CD4-positive, alpha-beta T cell treated with Interleukin-6 at 100 ng/mL for 8 hours (primary cell): ENCODE data around the gene ZNF813.
"Not testable (repeated sequence)": the region's sequence is repeated elsewhere in the genome, so short reads cannot be mapped to it uniquely, and the experiment has no call there.

ENCODE experiments used
- DNase-seq: peaks from one replicate; pipeline ENCODE4 v3.0.0-alpha.2; 2020; ENCODE audit warnings: mixed read lengths, low spot score

Gene ZNF813

GRCh38 chr19:53485046-53486004 is 17.8 kb downstream of the ZNF813 start:
- no peak for DNase-seq

DNA sequence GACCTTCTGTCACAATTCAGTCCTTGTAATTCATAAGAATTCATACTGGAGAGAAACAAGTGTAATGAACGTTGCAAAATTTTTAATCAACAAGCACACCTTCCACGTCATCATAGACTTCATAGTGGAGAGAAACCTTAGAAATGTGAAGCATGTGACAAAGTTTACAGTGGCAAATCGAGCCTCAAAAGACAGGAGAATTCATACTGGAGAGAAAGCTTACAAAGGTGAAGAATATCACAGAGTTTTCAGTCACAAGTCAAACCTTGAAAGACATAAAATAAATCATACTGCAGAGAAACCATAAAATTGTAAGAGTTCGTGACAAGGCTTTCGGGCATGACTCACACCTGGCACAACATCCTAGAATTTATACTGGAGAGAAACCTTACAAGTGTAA is 24.6 kb downstream of the ZNF813 start:
- no peak for DNase-seq

- not testable (repeated sequence) for DNase-seq
These were observed 29.9 kb downstream of the ZNF813 start for GRCh38 chr19:53497311-53498023.

DNA sequence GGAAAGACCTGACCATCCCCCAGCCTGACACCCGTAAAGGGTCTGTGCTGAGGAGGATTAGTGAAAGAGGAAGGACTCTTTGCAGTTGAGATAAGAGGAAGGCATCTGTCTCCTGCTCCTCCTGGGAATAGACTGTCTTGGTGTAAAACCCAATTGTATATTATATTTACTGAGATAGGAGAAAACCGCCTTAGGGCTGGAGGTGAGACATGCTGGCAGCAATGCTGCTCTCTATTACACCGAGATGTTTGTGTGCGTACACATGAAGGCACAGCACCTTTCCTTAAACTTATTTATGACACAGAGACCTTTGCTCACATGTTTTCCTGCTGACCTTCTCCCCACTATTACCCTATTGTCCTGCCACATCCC is 30.5 kb downstream of the ZNF813 start:
- DNase-seq: not testable (repeated sequence)

GRCh38 chr19:53503151-53503550 is 35.6 kb downstream of the ZNF813 start:
- not testable (repeated sequence) for DNase-seq

- DNase-seq: not testable (repeated sequence)
These were observed 36.3 kb downstream of the ZNF813 start for GRCh38 chr19:53503671-53504364.

DNA sequence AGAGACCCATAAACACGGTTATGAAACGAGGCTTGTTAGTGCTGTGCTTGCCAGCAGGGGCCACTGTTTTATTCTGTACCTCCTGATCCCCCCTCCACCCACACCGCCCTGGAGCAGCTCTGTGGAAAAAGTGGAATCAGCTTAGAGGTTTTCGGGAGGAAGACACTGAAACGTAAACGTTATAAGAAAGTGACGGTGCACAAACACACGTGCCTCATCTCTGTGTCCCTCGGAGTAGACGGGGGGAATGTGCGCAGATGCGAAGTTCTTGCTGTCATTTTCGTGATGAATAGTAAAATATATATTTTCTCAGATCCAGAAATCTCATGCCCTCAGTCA is 36.8 kb downstream of the ZNF813 start:
- not testable (repeated sequence) for DNase-seq

DNA sequence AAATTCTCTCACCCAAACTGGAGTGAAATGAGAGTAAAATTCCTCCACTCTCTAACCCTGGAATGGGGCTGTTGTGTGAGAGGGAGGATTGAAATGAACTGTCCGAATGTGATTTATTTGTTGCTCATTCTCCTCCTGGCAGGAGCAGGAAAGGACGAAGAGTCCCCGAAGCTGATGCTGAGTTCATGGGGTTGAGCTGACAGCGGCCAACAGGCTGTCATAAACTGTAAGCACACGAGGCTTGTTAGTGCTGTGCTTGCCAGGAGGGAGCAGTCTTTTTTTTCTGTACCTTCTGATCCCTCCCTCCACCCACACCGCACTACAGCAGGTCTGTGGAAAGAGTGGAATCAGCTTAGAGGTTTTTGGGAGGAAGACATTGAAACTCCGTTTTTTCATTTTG is 37.4 kb downstream of the ZNF813 start:
- DNase-seq: no peak

- DNase-seq: no peak
These were observed 39.2 kb downstream of the ZNF813 start for GRCh38 chr19:53506728-53507127.

- DNase-seq: no peak
These were observed 40.2 kb downstream of the ZNF813 start for GRCh38 chr19:53507523-53508442.

DNA sequence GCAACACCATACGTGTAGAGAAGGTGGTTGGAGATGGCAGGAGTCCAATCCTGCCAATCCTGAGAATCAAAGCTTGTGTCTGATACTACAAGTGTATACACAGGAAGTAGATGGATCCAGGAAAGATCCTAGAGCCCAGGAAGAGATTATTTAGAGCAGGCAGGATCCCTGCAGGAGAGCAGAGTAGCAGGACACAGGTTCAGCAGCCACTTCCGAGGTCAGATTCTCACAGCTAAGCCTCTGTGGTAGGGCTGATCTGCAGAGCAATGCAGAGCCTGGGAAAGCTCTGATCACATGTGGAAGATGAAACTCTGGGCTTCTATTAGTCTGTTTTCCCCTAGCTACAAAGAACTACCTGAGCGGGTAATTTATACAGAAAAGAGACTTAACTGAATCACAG is 41.9 kb downstream of the ZNF813 start:
- no peak for DNase-seq

DNA sequence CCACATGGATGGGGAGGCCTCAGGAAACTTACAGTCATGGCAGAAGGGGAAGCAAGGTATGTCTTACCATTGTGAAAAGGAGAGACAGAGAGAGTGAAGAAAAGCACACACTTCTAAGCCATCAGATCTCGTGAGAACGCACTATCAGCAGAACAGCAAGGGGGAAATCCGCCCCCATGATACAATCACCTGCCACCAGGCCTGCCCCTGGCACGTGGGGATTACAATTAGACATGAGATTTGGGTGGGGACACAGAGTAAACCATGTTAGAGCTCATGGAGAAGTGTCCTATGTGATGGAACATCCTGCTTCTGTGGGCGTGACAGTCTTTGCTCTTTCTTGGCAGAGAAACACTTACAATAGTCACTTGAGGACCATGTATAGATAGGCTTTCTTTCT is 42.3 kb downstream of the ZNF813 start:
- DNase-seq: no peak

- no peak for DNase-seq
These were observed 43.8 kb downstream of the ZNF813 start for GRCh38 chr19:53511357-53511756.

DNA sequence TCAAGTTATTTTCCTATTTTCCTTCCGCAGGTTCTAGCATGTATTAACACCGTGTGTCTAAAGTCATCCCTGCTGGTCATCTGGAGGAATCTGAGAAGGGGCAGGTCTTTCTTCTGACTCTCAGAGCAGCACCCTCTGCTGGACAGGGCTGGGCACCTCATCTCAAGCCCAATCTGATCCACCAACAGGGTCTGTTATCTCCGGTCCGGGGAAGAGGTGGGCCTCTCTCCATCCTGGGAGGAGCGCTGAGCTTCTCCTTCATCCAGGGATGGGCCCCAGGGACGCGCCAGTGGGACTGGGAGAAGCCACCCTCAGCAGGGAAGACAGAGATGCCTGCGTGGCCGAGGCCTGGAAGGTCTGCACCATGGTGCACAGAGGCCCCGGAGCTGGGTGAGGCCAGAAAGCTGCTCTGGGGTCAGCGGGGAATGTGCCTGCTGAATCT is 44.4 kb downstream of the ZNF813 start:
- peak; percentile 37 for DNase-seq

- DNase-seq: not testable (repeated sequence)
These were observed 47.5 kb downstream of the ZNF813 start for GRCh38 chr19:53515047-53515446.

GRCh38 chr19:53517114-53517741 is 49.7 kb downstream of the ZNF813 start:
- DNase-seq: no peak

DNA sequence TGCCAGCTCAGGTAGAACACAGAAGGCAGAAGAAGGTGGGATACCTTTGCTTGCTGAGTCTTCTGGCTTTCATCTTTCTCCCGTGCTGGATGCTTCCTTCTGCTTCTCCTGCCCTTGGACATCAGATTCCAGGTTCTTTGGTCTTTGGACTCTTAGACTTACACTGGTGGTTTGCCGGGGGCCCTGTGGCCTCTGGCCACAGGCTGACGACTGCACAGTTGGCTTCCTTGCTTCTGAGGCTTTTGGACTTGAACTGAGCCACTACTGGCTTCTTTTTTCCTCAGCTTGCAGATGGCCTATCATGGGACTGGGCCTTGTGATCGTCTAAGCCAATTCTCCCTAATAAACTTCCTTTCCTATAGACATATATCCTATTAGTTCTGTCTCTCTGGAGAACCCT is 50.6 kb downstream of the ZNF813 start:
- no peak for DNase-seq

GRCh38 chr19:53518716-53519115 is 51.2 kb downstream of the ZNF813 start:
- DNase-seq: no peak

- no peak for DNase-seq
These were observed 51.9 kb downstream of the ZNF813 start for GRCh38 chr19:53519446-53519845.

DNA sequence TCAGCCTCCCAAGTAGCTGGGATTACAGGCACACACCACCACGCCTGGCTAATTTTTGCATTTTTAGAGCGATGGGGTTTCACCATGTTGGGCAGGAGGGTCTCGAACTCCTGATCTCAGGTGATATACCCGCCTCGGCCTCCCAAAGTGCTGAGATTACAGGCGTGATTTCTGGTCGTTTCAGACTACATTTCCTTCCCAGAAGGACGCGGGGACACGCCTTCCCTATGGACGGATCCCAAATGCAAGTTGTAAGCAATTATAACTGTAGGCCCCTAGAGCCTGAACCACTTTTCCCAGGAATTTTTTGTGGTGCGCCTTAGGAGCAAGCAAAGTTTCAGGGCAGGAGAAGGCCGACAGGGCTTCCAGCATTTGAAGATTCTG is 52.6 kb downstream of the ZNF813 start:
- DNase-seq: no peak
